HG03558 (cell line): Measurements from ENCODE around the gene APCDD1L.

Experiments used
- ATAC-seq: cut with Tn5 transposase; IDR thresholded peaks from one replicate; pipeline ENCODE4 v1.9.1; 2021; ENCODE audit warnings: moderate number of reproducible peaks; ENCODE audit not compliant: unreplicated experiment; ENCODE audit errors: extremely low read depth

The APCDD1L gene

GRCh38 chr20:58494923-58495622 is 20.1 kb downstream of the APCDD1L start:
- no peak for ATAC-seq

- ATAC-seq, result no peak
These were observed 22.2 kb downstream of the APCDD1L start for GRCh38 chr20:58492795-58493524.

GRCh38 chr20:58492074-58492718 is 23.0 kb downstream of the APCDD1L start:
- no peak for ATAC-seq

GRCh38 chr20:58486207-58486606 is 29.0 kb downstream of the APCDD1L start:
- ATAC-seq, result no peak

GRCh38 chr20:58485393-58485792 is 29.8 kb downstream of the APCDD1L start:
- ATAC-seq, result no peak

GRCh38 chr20:58483470-58483869 is 31.7 kb downstream of the APCDD1L start:
- ATAC-seq, result no peak

- ATAC-seq, result no peak
These were observed 32.1 kb downstream of the APCDD1L start for GRCh38 chr20:58483051-58483450.

- ATAC-seq, result no peak
These were observed 32.8 kb downstream of the APCDD1L start for GRCh38 chr20:58482416-58482815.

GRCh38 chr20:58481481-58482021 is 33.6 kb downstream of the APCDD1L start:
- no peak for ATAC-seq

GRCh38 chr20:58480551-58481336 is 34.5 kb downstream of the APCDD1L start:
- no peak for ATAC-seq

GRCh38 chr20:58479726-58480440 is 35.3 kb downstream of the APCDD1L start:
- no peak for ATAC-seq

GRCh38 chr20:58478141-58478805 is 36.9 kb downstream of the APCDD1L start:
- ATAC-seq, result no peak

GRCh38 chr20:58475466-58475865 is 39.7 kb downstream of the APCDD1L start:
- ATAC-seq, result no peak

- no peak for ATAC-seq
These were observed 41.5 kb downstream of the APCDD1L start for GRCh38 chr20:58473453-58474425.

GRCh38 chr20:58472273-58473018 is 42.8 kb downstream of the APCDD1L start:
- no peak for ATAC-seq

GRCh38 chr20:58471193-58472164 is 43.7 kb downstream of the APCDD1L start:
- no peak for ATAC-seq
